ENCODE measurements around the gene S100A1.

Gene S100A1

GRCh38 chr1:153680120-153680403 lies 51.8 kb downstream of the S100A1 start:
- no peak for DNase-seq (ENCODE audit: low read depth, low spot score)

Data from activated CD4-positive, CD25-positive, alpha-beta regulatory T cell treated with anti-CD3 and anti-CD28 coated beads, Interleukin-2, amount 50 U/mL, for 16 hours (primary cell).